GM12874 (cell line): ENCODE results near the gene RCOR1.

Experiments
- TF ChIP-seq, protein P1 (sequence below): IDR thresholded peaks from 2 replicates; pipeline ENCODE4 v1.5.1; 2011; ENCODE audit warnings: low read depth, mild to moderate bottlenecking, control low read depth, low read length, moderate library complexity; ENCODE audit not compliant: insufficient read depth

Gene RCOR1

DNA sequence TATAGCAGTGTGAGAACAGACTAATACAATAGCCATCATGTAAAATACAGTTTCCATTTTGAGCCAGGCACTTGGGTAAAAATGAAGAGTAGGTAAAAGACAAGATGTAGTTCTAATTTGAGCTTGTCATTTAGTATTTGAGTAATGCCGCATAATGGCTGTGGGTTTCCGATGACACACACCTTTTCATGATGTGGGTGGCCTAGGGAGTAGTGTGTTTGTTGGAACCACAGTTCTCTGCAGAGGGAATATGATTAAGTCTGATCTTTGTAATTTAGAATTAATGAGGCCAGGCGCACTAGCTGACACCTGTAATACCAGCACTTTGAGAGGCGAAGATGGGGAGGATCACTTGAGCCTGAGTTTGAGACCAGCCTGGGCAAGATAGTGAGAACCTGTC is 61.8 kb downstream of the RCOR1 start:
- TF ChIP-seq, protein P1, sequence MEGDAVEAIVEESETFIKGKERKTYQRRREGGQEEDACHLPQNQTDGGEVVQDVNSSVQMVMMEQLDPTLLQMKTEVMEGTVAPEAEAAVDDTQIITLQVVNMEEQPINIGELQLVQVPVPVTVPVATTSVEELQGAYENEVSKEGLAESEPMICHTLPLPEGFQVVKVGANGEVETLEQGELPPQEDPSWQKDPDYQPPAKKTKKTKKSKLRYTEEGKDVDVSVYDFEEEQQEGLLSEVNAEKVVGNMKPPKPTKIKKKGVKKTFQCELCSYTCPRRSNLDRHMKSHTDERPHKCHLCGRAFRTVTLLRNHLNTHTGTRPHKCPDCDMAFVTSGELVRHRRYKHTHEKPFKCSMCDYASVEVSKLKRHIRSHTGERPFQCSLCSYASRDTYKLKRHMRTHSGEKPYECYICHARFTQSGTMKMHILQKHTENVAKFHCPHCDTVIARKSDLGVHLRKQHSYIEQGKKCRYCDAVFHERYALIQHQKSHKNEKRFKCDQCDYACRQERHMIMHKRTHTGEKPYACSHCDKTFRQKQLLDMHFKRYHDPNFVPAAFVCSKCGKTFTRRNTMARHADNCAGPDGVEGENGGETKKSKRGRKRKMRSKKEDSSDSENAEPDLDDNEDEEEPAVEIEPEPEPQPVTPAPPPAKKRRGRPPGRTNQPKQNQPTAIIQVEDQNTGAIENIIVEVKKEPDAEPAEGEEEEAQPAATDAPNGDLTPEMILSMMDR, result no peak

DNA sequence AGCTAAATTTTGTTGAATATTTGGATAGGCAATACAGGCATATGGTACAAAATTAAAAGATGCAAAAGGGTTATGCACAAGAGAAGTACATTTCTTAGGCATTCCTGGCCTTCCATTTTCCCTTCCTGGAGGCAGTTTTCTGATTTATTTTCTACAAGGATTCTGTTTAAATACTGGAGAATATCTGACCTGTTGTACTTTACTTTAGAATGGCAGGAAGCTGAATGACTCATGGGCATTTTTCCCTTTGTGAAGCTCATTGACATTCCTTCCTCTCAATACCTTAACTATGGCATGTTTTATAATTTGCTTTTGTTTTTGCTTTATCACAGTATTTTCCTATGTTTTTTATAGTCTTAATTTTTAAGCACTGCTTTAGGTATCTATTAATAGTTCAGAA is 62.7 kb downstream of the RCOR1 start:
- TF ChIP-seq, protein P1, result no peak

DNA sequence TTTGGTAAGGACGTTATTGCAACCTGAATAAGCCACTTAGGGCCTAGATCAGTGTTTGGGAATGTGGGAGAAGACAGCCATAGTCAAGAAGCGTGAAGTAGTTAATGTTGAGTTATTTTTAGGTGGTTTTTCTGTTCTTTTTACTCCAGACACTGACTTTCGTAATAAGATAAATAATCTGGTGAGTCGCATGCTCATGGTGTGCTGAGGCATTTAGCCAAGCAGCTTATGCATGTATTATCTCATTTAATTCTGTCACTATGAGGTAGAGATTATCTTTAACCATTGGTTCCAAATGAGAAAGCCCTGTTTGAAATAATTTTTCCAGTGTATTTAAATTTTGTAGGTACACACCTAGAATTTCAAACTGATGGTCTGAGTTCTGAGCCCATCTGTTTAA is 67.3 kb downstream of the RCOR1 start:
- TF ChIP-seq, protein P1, result no peak

DNA sequence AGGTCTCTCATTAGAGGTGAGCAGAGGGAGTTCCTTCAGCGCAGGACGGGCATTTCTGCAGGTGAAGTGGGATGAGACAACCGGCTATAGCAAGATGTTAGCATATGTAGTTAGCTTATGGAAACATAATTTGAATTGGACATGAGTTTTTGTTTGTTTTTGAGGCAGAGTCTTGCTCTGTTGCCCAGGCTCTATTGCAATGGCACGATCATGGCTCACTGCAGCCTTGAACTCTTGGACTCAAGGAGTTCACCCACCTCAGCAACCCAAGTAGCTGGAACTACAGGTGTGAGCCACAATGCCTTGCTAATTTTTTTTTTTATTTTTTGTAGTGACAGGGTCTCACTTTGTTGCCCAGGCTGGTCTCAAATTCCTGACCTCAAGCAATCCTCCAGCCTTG is 69.2 kb downstream of the RCOR1 start:
- TF ChIP-seq, protein P1, result no peak

DNA sequence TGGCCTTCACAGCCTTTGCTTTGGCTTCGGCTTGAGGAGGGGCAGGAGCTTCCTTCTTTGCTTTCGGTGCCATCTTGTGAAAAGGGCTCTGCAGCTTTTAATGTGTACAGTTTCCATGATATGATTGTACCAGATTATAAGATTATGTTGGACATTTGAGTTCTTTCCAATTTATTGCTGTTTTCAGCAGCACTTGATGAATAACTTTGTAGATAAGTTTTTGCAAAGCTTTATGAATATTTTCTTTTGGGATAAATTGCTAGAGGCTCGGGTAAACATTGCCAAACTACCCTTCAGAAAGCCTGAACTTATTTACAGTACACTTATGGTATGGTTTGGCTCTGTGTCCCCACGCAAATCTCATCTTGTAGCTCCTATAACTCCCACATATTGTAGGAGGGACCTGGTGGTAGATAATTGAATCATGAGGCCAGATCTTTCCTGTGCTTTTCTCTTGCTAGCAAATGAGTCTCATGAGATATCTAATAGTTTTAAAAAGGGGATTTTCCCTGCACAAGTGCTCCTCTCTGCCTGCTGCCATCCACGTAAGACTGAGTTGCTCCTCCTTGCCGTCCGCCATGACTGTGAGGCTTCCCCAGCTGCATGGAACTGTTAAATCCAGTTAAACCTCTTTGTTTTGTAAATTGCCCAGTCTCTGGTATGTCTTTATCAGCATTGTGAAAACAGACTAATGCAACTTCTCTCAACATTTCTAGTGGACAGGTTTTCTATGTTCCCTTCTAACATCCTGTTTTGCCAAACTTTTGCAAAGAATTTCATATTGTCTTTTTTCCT is 70.4 kb downstream of the RCOR1 start:
- TF ChIP-seq, protein P1, result no peak

DNA sequence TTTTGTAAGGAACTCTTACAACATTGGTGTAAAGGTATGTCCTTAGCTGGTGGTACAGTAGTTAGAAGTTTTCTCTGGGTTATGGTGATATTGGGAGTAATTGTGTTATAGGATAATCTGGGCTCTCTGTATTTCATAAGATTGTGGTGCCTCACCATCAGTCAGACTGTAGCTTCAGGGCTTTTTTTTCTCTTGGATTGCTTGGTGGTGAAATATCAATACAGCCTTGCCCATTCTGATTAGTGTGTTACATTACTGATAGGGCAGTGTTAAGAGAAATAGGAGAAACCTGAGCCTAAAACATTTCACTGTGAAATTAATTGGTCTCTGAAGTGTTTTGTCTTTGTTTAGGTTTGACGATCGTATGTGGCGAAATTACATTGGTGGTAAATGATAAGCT is 71.0 kb downstream of the RCOR1 start:
- TF ChIP-seq, protein P1, result no peak

DNA sequence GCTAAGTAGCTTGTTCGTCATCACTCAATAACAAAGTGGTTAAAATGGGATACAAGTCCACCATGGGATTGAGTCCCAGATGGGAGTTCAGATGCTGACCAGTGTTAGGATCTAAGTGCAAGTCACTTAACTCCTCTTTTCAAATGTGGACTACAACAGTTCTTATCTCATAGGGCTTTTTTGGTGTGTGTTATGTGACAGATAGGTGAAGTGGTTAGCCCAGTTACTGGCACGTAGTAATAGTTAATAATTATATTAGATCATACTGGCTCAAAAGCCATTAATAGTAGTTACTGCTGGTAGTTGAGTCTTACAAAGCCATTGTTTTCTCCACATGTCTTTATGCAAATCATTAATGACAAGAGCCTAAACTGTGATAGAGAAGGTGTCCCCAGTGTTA is 73.2 kb downstream of the RCOR1 start:
- TF ChIP-seq, protein P1, result no peak
